ENCODE measurements around the gene LRSAM1.

The LRSAM1 gene

GRCh38 chr9:127489471-127490115 lies 38.3 kb downstream of the LRSAM1 start:
- no peak for ATAC-seq (replicated peaks)
- H3K27me3 Mint-ChIP-seq, result no peaks in the 10 kb centered on the region
- H3K36me3 Mint-ChIP-seq (ENCODE audit: insufficient read depth), result peaks cover 19% of the 10 kb centered on the region
- H3K9me3 Mint-ChIP-seq, result no peaks in the 10 kb centered on the region
- no peaks in the 10 kb centered on the region for H3K4me1 Mint-ChIP-seq (ENCODE audit: low read depth in 2 of 2)
- H3K4me3 Mint-ChIP-seq, result no peak overlapping the region
- peak overlapping the region in 1 of 2 donors; percentile 68 for H3K27ac Mint-ChIP-seq
- DNase-seq, result no peak

GRCh38 chr9:127490535-127491230 lies 39.4 kb downstream of the LRSAM1 start:
- Mint-ChIP-seq H3K9me3 (no peaks in the 10 kb centered on the region), H3K27ac (peak overlapping the region in 1 of 2 donors; percentile 35), H3K4me1 (ENCODE audit: low read depth in 2 of 2) (no peaks in the 10 kb centered on the region), H3K27me3 (no peaks in the 10 kb centered on the region), H3K4me3 (no peak overlapping the region), H3K36me3 (ENCODE audit: insufficient read depth) (peaks cover 16% of the 10 kb centered on the region)
- DNase-seq (no peak), ATAC-seq (replicated peaks) (no peak)

GRCh38 chr9:127491516-127491915 lies 40.2 kb downstream of the LRSAM1 start:
- no peak for DNase-seq
- H3K4me3 Mint-ChIP-seq, result no peak overlapping the region
- peaks cover 16% of the 10 kb centered on the region for H3K36me3 Mint-ChIP-seq (ENCODE audit: insufficient read depth)
- H3K9me3 Mint-ChIP-seq, result no peaks in the 10 kb centered on the region
- H3K4me1 Mint-ChIP-seq (ENCODE audit: low read depth in 2 of 2), result peaks cover 0 to 2% of the 10 kb centered on the region in 2 donors
- no peak overlapping the region for H3K27ac Mint-ChIP-seq
- H3K27me3 Mint-ChIP-seq, result no peaks in the 10 kb centered on the region
- no peak for ATAC-seq (replicated peaks)

GRCh38 chr9:127492616-127493015 lies 41.3 kb downstream of the LRSAM1 start:
- Mint-ChIP-seq H3K36me3 (ENCODE audit: insufficient read depth) (peaks cover 14% of the 10 kb centered on the region), H3K27me3 (no peaks in the 10 kb centered on the region), H3K4me3 (no peak overlapping the region), H3K27ac (no peak overlapping the region), H3K9me3 (no peaks in the 10 kb centered on the region), H3K4me1 (ENCODE audit: low read depth in 2 of 2) (peaks cover 0 to 2% of the 10 kb centered on the region in 2 donors)
- ATAC-seq (replicated peaks) (no peak), DNase-seq (no peak)

GRCh38 chr9:127493592-127494303 lies 42.4 kb downstream of the LRSAM1 start:
- peaks cover 0 to 2% of the 10 kb centered on the region in 2 donors for H3K4me1 Mint-ChIP-seq (ENCODE audit: low read depth in 2 of 2)
- H3K4me3 Mint-ChIP-seq, result no peak overlapping the region
- ATAC-seq (replicated peaks) (no peak), DNase-seq (no peak)
- H3K36me3 Mint-ChIP-seq (ENCODE audit: insufficient read depth), result peaks cover 9% of the 10 kb centered on the region
- no peak overlapping the region for H3K27ac Mint-ChIP-seq
- H3K27me3 Mint-ChIP-seq, result no peaks in the 10 kb centered on the region
- no peaks in the 10 kb centered on the region for H3K9me3 Mint-ChIP-seq

GRCh38 chr9:127494304-127494702 lies 43.0 kb downstream of the LRSAM1 start:
- Mint-ChIP-seq H3K36me3 (ENCODE audit: insufficient read depth) (peaks cover 5% of the 10 kb centered on the region), H3K27ac (no peak overlapping the region), H3K27me3 (no peaks in the 10 kb centered on the region), H3K4me1 (ENCODE audit: low read depth in 2 of 2) (peaks cover 0 to 2% of the 10 kb centered on the region in 2 donors), H3K4me3 (no peak overlapping the region), H3K9me3 (no peaks in the 10 kb centered on the region)
- no peak for DNase-seq
- ATAC-seq (replicated peaks), result no peak

GRCh38 chr9:127495884-127496555 lies 44.7 kb downstream of the LRSAM1 start:
- peaks cover 0 to 2% of the 10 kb centered on the region in 2 donors for H3K4me1 Mint-ChIP-seq (ENCODE audit: low read depth in 2 of 2)
- H3K4me3 Mint-ChIP-seq, result no peak overlapping the region
- peak overlapping the region in 1 of 2 donors; percentile 76 for H3K27ac Mint-ChIP-seq
- H3K36me3 Mint-ChIP-seq (ENCODE audit: insufficient read depth), result peaks cover 2% of the 10 kb centered on the region
- no peaks in the 10 kb centered on the region for H3K27me3 Mint-ChIP-seq
- ATAC-seq (replicated peaks) (no peak), DNase-seq (no peak)
- H3K9me3 Mint-ChIP-seq, result no peaks in the 10 kb centered on the region

- DNase-seq (no peak), ATAC-seq (replicated peaks) (no peak)
- Mint-ChIP-seq H3K36me3 (ENCODE audit: insufficient read depth) (peaks cover 6% of the 10 kb centered on the region), H3K4me3 (no peak overlapping the region), H3K27ac (peak overlapping the region in 1 of 2 donors; percentile 76), H3K27me3 (no peaks in the 10 kb centered on the region), H3K4me1 (ENCODE audit: low read depth in 2 of 2) (peaks cover 0 to 2% of the 10 kb centered on the region in 2 donors), H3K9me3 (no peaks in the 10 kb centered on the region)
Measured at GRCh38 chr9:127496974-127497373, 45.7 kb downstream of the LRSAM1 start.

GRCh38 chr9:127497656-127498290 lies 46.5 kb downstream of the LRSAM1 start:
- ATAC-seq (replicated peaks) (no peak), DNase-seq (no peak)
- Mint-ChIP-seq H3K4me3 (no peak overlapping the region), H3K4me1 (ENCODE audit: low read depth in 2 of 2) (peaks cover 0 to 2% of the 10 kb centered on the region in 2 donors), H3K9me3 (no peaks in the 10 kb centered on the region), H3K27ac (peak overlapping the region in 1 of 2 donors; percentile 62), H3K27me3 (no peaks in the 10 kb centered on the region), H3K36me3 (ENCODE audit: insufficient read depth) (peaks cover 6% of the 10 kb centered on the region)

- ATAC-seq (replicated peaks) (no peak), DNase-seq (no peak)
- H3K36me3 Mint-ChIP-seq (ENCODE audit: insufficient read depth), result peaks cover 9% of the 10 kb centered on the region
- no peaks in the 10 kb centered on the region for H3K27me3 Mint-ChIP-seq
- peaks cover 0 to 2% of the 10 kb centered on the region in 2 donors for H3K4me1 Mint-ChIP-seq (ENCODE audit: low read depth in 2 of 2)
- H3K27ac Mint-ChIP-seq, result no peak overlapping the region
- H3K4me3 Mint-ChIP-seq, result no peak overlapping the region
- H3K9me3 Mint-ChIP-seq, result no peaks in the 10 kb centered on the region
Measured at GRCh38 chr9:127498298-127498697, 47.0 kb downstream of the LRSAM1 start.

- Mint-ChIP-seq H3K4me1 (ENCODE audit: low read depth in 2 of 2) (peaks cover 0 to 2% of the 10 kb centered on the region in 2 donors), H3K9me3 (no peaks in the 10 kb centered on the region), H3K4me3 (no peak overlapping the region), H3K27ac (peak overlapping the region in 1 of 2 donors; percentile 23), H3K36me3 (ENCODE audit: insufficient read depth) (peaks cover 9% of the 10 kb centered on the region), H3K27me3 (no peaks in the 10 kb centered on the region)
- no peak for ATAC-seq (replicated peaks)
- no peak for DNase-seq
Measured at GRCh38 chr9:127500399-127500798, 49.1 kb downstream of the LRSAM1 start.

GRCh38 chr9:127500862-127501261 lies 49.6 kb downstream of the LRSAM1 start:
- no peaks in the 10 kb centered on the region for H3K27me3 Mint-ChIP-seq
- peaks cover 9% of the 10 kb centered on the region for H3K36me3 Mint-ChIP-seq (ENCODE audit: insufficient read depth)
- DNase-seq (no peak), ATAC-seq (replicated peaks) (no peak)
- no peak overlapping the region for H3K4me3 Mint-ChIP-seq
- H3K9me3 Mint-ChIP-seq, result no peaks in the 10 kb centered on the region
- H3K4me1 Mint-ChIP-seq (ENCODE audit: low read depth in 2 of 2), result peaks cover 0 to under 1% of the 10 kb centered on the region in 2 donors
- peak overlapping the region in 1 of 2 donors; percentile 23 for H3K27ac Mint-ChIP-seq

GRCh38 chr9:127501821-127502343 lies 50.6 kb downstream of the LRSAM1 start:
- Mint-ChIP-seq H3K27ac (no peak overlapping the region), H3K27me3 (no peaks in the 10 kb centered on the region), H3K4me3 (no peak overlapping the region), H3K9me3 (no peaks in the 10 kb centered on the region), H3K36me3 (ENCODE audit: insufficient read depth) (peaks cover 9% of the 10 kb centered on the region), H3K4me1 (ENCODE audit: low read depth in 2 of 2) (no peaks in the 10 kb centered on the region)
- ATAC-seq (replicated peaks) (no peak), DNase-seq (no peak)

Measured in effector memory CD8-positive, alpha-beta T cell (primary cell).